ENCODE data around the gene CHST13.
A peak's percentile ranks its signal among the peaks of the same experiment; 100 is the strongest.

Gene CHST13

DNA sequence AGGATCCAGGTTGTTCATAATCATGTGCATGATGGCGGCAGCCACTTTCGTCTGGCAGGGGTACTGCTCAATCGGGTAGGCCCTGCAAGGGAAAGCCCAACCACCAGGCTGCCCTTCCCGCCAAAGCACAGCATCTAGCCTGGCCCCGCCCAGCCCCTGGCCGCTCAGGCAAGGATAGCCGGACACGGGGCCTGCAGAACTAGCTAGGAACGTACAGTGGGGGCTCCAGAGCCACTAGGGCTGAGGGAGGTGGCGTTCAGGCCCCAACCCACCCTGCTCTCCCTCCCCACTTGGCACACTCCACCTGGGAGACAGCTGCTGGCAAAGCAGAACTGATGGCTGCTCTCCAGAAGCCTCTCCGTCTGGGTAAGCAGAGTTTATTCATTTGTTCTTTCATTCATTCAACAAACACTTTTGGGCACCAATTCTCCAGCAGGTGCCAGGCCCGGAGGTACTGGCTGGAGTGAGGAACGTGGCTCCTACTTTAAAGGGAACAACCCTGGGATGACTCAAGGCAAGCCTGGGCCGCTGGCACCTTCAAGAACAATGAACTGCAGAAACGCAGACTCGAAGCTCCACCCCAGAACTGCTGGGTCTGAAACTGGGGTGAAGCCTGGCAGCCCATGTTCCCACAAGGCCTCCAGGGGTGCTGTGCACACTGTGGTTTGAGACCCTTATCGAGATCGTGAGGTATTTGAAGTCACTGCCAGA is 14.2 kb upstream of the CHST13 start:
- no peak for DNase-seq (ENCODE audit: low read depth)

GRCh38 chr3:126510308-126510910 is 13.5 kb upstream of the CHST13 start:
- no peak for DNase-seq (ENCODE audit: low read depth)

GRCh38 chr3:126511291-126511690 is 12.7 kb upstream of the CHST13 start:
- DNase-seq (ENCODE audit: low read depth): no peak

DNA sequence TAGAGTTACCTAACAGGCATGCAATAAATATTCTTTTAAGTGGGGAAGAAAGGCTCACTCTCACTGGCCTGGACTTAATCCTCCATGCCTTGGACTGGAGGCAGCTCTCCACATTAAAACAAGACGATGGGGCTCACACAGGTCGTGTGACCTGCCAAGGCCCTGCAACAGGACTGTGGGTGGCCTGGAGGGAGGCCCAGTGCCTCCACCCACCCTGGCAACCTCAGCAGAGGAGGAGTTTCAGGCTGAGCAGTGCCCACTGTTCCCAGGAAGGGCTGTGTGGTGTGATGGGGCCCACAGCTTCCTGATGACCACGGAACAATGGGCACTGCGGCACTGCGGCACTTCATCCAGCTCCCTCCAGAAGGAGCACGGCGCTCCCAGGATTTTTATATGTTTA is 11.9 kb upstream of the CHST13 start:
- DNase-seq (ENCODE audit: low read depth): no peak

DNA sequence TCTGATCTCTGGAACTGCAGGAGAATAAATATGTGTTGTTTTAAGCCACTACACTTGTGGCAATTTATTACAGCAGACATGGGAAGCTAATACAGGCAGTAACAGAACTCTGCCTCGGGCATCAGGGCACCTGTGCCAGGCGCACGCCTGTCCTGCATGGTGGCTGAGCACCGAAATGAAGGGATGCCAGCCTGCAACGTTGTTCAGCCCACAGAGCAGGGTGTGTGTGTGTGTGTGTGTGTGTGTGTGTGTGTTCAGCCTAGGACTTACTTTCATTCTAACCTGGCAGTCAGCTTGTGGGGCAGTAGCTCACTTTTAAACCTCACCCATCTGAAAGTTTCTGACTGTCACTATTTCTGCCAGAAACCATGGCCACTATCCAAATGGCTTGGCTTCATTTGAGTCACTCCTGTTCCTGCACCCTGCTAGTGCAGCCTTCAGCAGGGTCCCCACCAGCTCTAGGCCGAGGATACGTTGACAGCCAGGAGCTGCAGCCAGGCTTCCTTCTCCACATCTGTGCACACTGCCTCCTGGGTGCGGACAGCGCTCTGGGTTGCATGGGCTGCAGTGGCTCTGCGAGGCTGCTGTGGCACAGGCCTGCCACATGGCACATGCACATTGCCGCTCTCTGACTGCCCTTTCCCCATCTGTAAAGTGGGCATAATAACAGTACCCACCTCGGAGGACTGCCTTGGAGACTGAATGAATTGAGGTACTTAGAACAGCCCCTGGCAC is 10.9 kb upstream of the CHST13 start:
- no peak for DNase-seq (ENCODE audit: low read depth)

DNA sequence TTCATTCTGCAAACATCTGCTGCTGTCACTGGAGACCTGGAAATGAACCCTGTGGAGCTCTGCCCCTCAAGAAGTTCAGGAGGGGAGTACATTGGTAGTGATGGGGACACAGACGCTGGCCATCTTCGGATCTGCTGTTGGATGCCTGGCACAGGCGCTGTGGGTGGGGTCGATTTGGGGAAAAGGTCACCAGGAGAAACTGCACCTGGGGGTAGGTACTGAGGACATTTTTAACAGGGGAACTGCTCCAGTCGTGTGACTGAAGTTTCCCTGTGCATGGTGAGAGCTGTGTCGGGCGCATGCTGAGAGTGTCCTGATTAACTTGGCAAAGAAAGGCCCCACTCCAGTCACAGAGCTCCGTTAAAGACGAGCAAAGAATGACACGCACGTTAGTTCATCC is 9.8 kb upstream of the CHST13 start:
- DNase-seq (ENCODE audit: low read depth): no peak

DNA sequence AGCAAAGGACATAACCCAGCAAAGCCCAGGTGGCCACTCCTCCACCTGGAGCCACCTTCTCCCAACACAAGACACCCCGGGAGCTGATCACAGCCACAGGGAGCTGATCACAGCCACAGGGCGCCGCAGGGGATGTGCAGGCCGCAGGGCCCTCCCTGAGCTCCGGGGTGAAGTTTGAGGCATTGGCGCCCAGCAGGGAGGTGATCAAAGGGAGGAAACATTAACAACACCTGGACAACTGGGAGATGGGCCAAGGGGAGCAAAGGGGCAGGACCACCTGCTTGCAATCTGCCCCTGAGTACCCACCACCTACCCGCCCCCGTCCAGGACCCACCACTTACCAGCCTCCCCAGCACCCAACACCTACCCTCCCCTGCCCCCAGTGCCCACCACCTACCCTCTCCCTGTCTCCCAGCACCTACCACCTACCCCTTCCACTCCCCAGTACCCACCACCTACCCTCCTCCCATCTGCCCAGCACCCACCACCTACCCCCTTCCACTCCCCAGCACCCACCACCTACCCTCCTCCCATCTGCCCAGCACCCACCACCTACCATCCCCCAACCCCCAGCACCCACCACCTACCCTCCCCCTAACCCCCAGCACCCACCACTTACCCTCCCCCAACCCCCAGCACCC is 8.8 kb upstream of the CHST13 start:
- DNase-seq (ENCODE audit: low read depth): no peak

DNA sequence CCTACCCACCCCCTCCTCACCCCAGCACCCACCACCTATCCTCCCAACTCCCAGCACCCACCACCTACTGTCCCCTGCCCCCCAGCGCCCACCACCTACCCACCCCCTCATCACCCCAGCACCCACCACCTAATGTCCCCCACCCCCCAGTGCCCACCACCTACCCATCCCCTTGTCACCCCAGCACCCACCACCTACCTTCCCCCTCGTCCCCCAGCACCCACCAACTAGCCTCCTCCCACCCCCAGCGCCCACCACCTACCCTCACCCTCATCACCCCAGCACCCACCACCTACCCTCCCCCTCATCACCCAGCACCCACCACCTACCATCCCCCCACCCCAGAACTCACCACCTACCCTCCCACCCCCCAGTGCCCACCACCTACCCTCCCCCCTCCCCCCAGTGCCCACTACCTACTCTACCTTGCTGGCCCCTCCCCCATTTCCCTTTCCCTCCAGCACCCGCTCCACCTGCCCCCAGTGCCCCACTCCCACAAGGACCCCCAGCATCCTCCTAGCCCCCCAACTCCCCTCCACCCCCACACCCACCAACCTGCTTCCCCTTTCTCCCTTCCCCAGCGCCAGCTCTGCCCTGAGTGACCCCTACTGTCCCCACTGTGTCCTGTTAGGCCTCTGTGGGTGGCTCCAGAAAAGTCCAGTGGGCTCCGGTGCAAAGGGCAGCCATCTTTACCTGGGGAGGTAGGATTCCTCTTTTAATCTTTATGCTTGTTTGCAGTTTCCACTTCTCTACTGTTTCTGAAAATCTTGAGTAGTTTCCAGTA is 7.6 kb upstream of the CHST13 start:
- DNase-seq (ENCODE audit: low read depth): no peak

GRCh38 chr3:126516936-126517290 is 7.0 kb upstream of the CHST13 start:
- no peak for DNase-seq (ENCODE audit: low read depth)

DNA sequence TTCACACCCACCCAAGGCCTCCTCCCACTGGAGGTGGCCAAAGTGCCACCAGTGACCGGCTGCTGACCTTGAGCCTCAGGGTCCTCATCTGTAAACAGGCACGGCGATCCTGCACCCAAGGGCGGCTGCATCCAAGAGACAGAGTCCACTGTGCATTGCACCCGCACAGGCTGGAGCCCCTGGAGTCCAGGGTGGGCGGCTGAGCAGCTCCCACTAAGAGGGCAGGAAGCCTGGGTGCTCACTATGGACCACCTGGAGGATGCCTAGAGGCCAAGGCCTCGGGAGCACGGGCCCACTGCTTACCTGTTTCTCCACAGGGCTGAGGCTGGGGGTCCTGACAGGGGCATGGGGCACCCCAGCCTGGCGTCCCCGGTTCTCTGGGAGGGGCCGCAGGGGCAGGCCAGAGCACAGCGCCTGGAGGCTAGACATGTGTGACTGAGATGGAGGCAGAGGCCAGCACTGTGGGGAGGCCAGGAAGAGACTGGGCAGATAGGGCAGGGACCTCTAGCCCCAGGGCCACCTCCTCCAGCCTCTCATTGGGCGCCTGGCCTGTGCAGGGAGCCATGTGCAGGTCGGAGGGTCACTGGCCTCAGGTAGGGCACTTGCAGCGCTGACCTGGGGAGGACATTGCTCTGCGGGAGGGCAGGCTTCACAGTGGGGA is 6.5 kb upstream of the CHST13 start, which contains the start of gene UROC1:
TSS of gene UROC1 (minus strand) at position 483 of the 661 bp plus-strand sequence. CDS start at position 429, 54 bp downstream.
- no peak for DNase-seq (ENCODE audit: low read depth)

DNA sequence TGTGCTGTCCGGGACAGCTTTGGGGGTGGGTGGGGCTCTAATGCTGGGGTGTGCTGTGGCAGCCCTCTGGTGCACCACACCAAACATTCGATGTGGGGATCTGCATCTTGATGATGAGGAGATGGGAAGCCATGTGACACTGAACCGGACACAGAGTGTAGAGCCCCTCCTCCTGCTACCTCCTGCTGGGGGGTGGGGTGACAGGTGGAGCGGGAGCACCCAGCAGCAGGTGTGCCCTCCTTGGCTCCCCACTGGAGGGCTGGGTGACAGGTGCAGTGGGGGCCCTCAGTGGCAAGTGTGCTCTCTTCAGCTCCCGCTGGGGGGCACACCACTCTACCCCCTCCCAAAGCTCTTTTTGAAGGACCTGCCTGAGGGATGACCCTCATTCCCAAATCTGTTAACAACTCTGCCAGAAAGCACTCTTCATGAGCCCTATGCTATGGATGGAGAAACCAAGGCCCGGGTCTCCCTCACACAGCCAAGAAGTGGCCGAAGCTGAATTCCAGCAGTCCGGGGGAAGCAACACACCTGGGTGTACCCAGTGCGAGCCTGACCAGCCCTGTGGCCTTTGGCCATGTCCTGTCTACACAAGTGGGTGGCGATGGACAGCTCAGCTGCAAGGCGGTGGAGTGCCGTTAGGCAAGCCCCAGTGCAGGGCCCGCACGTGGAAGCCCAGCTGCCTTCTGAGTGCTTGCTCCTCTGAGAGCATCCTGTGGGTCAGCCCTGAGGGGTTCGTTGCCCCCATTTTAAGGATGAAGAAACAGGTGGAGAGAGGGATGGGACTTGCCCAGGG is 5.8 kb upstream of the CHST13 start:
- no peak for DNase-seq (ENCODE audit: low read depth)

DNA sequence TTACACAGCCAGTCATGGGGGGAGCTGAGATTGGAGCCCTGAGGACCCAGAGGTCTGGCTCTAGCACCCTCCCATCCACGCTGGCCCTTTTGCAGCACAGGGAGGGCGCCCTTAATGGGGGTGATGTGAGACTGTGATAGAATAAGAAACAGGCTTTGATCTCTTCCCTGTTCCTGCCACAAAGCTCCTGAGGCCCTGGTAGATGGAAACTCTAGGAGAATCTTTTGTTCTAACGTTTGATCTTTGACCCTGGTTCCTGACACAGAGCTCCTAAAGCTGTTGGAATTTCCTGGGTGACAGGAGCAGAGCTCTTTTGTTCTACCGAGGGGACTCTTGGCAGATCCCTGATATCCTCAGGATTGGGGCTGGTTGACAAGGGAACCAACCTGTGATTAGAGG is 5.2 kb upstream of the CHST13 start:
- DNase-seq (ENCODE audit: low read depth): no peak

DNA sequence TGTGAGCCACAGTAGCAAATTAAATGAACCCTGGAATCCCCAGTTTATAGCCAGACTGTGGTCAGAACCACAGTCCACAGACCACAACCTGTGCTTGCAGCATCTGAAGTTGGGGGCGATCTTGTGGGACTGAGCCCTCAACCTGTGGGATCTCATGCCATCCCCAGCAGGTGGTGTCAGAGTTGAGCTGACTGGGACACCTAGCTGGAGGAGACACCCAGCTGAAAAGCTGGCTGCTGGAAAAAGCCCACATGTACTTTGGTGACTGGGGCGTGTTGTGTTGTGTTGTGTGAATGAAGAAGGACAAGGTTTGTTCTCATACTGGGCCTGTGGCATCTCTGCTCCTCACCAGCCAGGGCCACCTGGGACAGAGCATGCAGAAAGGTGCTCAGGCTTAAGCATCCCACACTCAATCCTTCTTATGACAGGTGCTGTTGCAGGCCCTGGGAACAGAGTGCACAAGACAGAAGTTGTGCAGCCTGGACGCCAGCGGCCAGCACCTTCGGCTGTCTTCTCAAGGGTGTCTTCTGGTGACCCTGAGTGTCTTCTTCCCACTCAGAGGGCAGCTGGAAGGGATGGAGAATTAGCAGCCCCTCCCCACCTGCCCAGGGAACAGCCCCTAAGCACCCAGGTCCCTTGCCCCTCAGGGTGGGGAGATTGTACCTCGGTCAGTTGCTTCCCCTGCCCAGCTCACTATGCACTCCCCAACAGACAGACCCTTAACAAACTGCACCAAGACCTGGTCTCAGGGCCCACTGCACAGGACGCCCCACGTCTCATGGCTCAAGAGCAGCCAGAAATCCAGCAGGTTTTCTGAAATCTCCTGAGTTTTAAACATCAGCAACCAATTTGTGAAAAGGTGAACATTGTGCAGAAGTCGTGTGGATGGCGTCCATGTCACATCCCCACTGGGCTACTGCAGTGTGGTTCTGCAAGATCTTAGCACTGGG is 4.2 kb upstream of the CHST13 start:
- no peak for DNase-seq (ENCODE audit: low read depth)

- no peak for DNase-seq (ENCODE audit: low read depth)
Measured at GRCh38 chr3:126521122-126521891, 2.6 kb upstream of the CHST13 start.

GRCh38 chr3:126522363-126522788 is 1.6 kb upstream of the CHST13 start:
- DNase-seq (ENCODE audit: low read depth): peak; percentile 20

- no peak for DNase-seq (ENCODE audit: low read depth)
Measured at GRCh38 chr3:126524429-126524988, 554 bp downstream of the CHST13 start.

GRCh38 chr3:126525091-126525852 is 1.3 kb downstream of the CHST13 start:
- DNase-seq (ENCODE audit: low read depth): no peak

Measured in iris pigment epithelial cell (primary cell).